NCI-H2171 treated with DMSO at 0.1 percent for 48 hours (cell line): ENCODE results near the gene RGS4.

Source experiments
- DNase-seq: peaks from one replicate; lab custom pipeline; 2025; lab: John Stamatoyannopoulos, UW

Gene RGS4

GRCh38 chr1:163102590-163102989, 33.4 kb downstream of the RGS4 start:
- no peak for DNase-seq

GRCh38 chr1:163104385-163105099, 35.4 kb downstream of the RGS4 start:
- no peak for DNase-seq

- no peak for DNase-seq
Measured at GRCh38 chr1:163106364-163106987, 37.3 kb downstream of the RGS4 start.

- DNase-seq = no peak
Measured at GRCh38 chr1:163107655-163108054, 38.5 kb downstream of the RGS4 start.

GRCh38 chr1:163115887-163116286, 46.7 kb downstream of the RGS4 start:
- DNase-seq = no peak

GRCh38 chr1:163119707-163120106, 50.5 kb downstream of the RGS4 start:
- no peak for DNase-seq

GRCh38 chr1:163120372-163120771, 51.2 kb downstream of the RGS4 start:
- DNase-seq = peak; percentile 12

GRCh38 chr1:163124812-163125211, 55.7 kb downstream of the RGS4 start:
- no peak for DNase-seq
